Stimulated activated naive B cell treated with anti-CD40 and anti-IgM and Interleukin-4, amounts not matched to agents 10 μg/mL and 1 μg/mL and 100 μg/mL, for 72 hours (primary cell): ENCODE measurements around the gene CLIP4.

ENCODE experiments used
- ATAC-seq, 2 donors: fragments of 150-1000 bp; cut with Tn5 transposase; replicated peaks; 2 replicates each; pipeline ENCODE4 v1.10.0; 2021; ENCODE audit warnings: moderate library complexity in 1 of 2
- DNase-seq: peaks from one replicate; pipeline ENCODE4 v3.0.0; 2021
- H3K27ac Mint-ChIP-seq: one replicate; pipeline ENCODE4 v1.8.0; 2022; ENCODE audit warnings: mild to moderate bottlenecking, mixed read lengths
- H3K27me3 Mint-ChIP-seq, 2 donors: one replicate each; pipeline ENCODE4 v1.8.0; 2022; ENCODE audit warnings: mixed read lengths in 2 of 2
- H3K36me3 Mint-ChIP-seq, 2 donors: one replicate each; pipeline ENCODE4 v1.8.0; 2022; ENCODE audit warnings: mixed read lengths in 2 of 2, mild to moderate bottlenecking in 1 of 2
- H3K4me1 Mint-ChIP-seq, 2 donors: one replicate each; pipeline ENCODE4 v1.8.0; 2022; ENCODE audit warnings: mixed read lengths in 2 of 2, mild to moderate bottlenecking in 1 of 2
- H3K4me3 Mint-ChIP-seq, 2 donors: one replicate each; pipeline ENCODE4 v1.8.0; 2022; ENCODE audit warnings: mild to moderate bottlenecking in 2 of 2, mixed read lengths in 2 of 2, moderate library complexity in 1 of 2
- H3K9me3 Mint-ChIP-seq, 2 donors: one replicate each; pipeline ENCODE4 v1.8.0; 2022; ENCODE audit warnings: mixed read lengths in 2 of 2, mild to moderate bottlenecking in 1 of 2

The CLIP4 gene

DNA sequence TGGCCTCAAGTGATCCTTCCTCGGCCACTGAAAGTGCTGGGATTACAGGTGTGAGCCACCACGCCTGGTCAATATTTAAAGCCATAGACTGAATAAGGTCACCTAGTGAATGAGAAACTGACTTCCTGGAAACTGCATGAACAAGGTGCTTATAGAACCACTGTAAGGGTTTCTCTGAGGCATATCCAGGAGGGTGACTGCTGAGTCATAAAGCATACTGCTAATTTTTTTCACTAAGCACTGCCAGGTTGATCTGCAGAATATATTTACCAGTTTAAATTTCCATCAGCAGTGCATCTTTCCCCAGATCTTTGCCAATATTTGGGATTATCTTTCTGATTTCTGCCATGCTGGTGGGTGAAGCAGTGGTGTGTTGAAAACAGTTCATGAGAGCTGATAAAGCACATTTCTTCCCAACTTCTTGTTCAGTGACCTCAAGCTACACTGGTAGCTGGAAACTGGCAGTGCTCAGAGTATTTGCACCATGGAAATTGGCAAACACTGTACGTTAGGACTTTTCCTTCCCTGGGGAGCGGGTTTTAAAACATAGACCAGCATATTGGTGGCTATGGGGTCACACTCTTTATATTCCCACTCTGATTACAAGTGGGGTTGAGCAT, 4.2 kb upstream of the CLIP4 start:
- no peak for ATAC-seq
- Mint-ChIP-seq H3K27me3 (peaks cover 21 to 29% of the 10 kb centered on the region in 2 donors), H3K27ac (no peak overlapping the region), H3K36me3 (peaks cover 3 to 4% of the 10 kb centered on the region in 2 donors), H3K4me1 (peaks cover 6% of the 10 kb centered on the region in 2 donors), H3K4me3 (no peak overlapping the region), H3K9me3 (no peaks in the 10 kb centered on the region)
- no peak for DNase-seq

GRCh38 chr2:29112379-29112778, 2.8 kb upstream of the CLIP4 start:
- no peak overlapping the region for H3K27ac Mint-ChIP-seq
- no peak for DNase-seq
- ATAC-seq = no peak
- H3K9me3 Mint-ChIP-seq = no peaks in the 10 kb centered on the region
- H3K4me1 Mint-ChIP-seq = peaks cover 6 to 9% of the 10 kb centered on the region in 2 donors
- peaks cover 3 to 4% of the 10 kb centered on the region in 2 donors for H3K36me3 Mint-ChIP-seq
- no peak overlapping the region for H3K4me3 Mint-ChIP-seq
- H3K27me3 Mint-ChIP-seq = peaks cover 21 to 29% of the 10 kb centered on the region in 2 donors

- DNase-seq (no peak), ATAC-seq (no peak)
- Mint-ChIP-seq H3K9me3 (no peaks in the 10 kb centered on the region), H3K36me3 (peaks cover 3 to 4% of the 10 kb centered on the region in 2 donors), H3K4me3 (no peak overlapping the region), H3K4me1 (peaks cover 6 to 9% of the 10 kb centered on the region in 2 donors), H3K27ac (no peak overlapping the region), H3K27me3 (peaks cover 21 to 29% of the 10 kb centered on the region in 2 donors)
Measured at GRCh38 chr2:29113027-29113686, 2.1 kb upstream of the CLIP4 start.

GRCh38 chr2:29113891-29114321, 1.3 kb upstream of the CLIP4 start:
- Mint-ChIP-seq H3K4me3 (peak overlapping the region in 1 of 2 donors; percentile 89), H3K27ac (no peak overlapping the region), H3K27me3 (peaks cover 21 to 29% of the 10 kb centered on the region in 2 donors), H3K9me3 (no peaks in the 10 kb centered on the region), H3K4me1 (peaks cover 6 to 9% of the 10 kb centered on the region in 2 donors), H3K36me3 (peaks cover 3 to 4% of the 10 kb centered on the region in 2 donors)
- no peak for DNase-seq
- ATAC-seq = no peak

- Mint-ChIP-seq H3K27ac (peak overlapping the region; percentile 97), H3K9me3 (no peaks in the 10 kb centered on the region), H3K4me1 (peaks cover 6 to 8% of the 10 kb centered on the region in 2 donors), H3K4me3 (peak overlapping the region; percentile 89 to 91), H3K27me3 (peaks cover 21 to 29% of the 10 kb centered on the region in 2 donors), H3K36me3 (peaks cover 3 to 4% of the 10 kb centered on the region in 2 donors)
- no peak for DNase-seq
- ATAC-seq = no peak
Measured at GRCh38 chr2:29114586-29114945, 649 bp upstream of the CLIP4 start.

GRCh38 chr2:29115797-29116781, 874 bp downstream of the CLIP4 start:
- peak overlapping the region; percentile 87 to 88 for H3K4me3 Mint-ChIP-seq
- H3K27ac Mint-ChIP-seq = peak overlapping the region; percentile 88
- peaks cover 6 to 8% of the 10 kb centered on the region in 2 donors for H3K4me1 Mint-ChIP-seq
- DNase-seq (peak; percentile 9), ATAC-seq (peak; percentile 47 to 53)
- no peaks in the 10 kb centered on the region for H3K9me3 Mint-ChIP-seq
- peaks cover 3 to 4% of the 10 kb centered on the region in 2 donors for H3K36me3 Mint-ChIP-seq
- H3K27me3 Mint-ChIP-seq = peaks cover 15 to 22% of the 10 kb centered on the region in 2 donors

DNA sequence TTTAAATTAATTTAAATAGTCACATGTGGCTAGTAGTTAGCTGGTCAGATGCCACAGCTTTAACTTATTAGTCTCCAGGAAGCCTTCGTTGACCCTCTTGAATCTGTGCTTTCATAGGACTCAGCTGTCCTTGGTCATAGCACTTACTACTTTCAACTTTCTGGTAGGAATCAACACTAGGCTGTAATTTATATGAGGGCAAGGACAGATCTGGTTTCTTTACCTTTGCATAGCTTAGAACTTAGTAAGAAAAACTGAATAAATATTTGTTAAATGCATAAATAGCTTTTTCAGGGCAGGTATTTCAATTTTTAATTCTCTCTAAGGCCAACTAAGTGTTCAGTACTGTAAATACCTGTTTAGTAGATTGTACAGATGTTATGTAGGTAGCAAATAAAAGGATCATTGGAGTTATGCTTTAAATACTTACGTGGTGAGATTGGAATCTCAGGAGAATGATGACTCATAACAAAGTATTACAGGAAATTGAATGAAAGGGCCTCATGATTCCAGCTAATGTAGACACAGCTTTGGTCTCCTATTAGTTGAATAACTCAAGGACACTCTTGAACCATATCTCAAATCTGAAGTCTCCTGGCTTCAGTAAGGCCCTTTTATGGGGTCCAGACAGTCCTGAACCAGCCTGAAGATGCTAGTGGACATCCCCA, 2.6 kb downstream of the CLIP4 start:
- ATAC-seq (no peak), DNase-seq (no peak)
- H3K9me3 Mint-ChIP-seq = no peaks in the 10 kb centered on the region
- no peak overlapping the region for H3K27ac Mint-ChIP-seq
- peaks cover 6 to 8% of the 10 kb centered on the region in 2 donors for H3K4me1 Mint-ChIP-seq
- peaks cover 15 to 22% of the 10 kb centered on the region in 2 donors for H3K27me3 Mint-ChIP-seq
- no peak overlapping the region for H3K4me3 Mint-ChIP-seq
- H3K36me3 Mint-ChIP-seq = peaks cover 3 to 4% of the 10 kb centered on the region in 2 donors

DNA sequence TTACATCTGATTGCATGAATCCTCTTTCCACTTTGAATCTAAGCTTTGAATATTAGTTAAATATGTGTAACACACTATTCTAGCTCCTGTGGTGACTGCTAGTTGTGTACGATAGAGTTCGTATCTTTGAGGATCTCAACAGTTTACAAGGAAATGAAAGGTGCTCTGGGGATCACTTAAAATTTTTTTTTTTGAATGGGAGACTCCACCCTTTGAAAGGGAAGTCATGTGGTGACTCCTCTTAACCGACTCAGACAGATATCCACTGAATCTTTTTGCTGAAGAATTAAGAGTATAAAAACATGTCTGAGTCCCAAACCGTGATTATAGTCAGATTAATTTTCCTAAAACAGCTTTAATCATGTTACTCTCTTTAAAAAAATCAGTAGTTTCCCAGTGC, 4.0 kb downstream of the CLIP4 start:
- Mint-ChIP-seq H3K27me3 (peaks cover 8% of the 10 kb centered on the region in 2 donors), H3K4me3 (no peak overlapping the region), H3K27ac (no peak overlapping the region), H3K36me3 (peaks cover 11 to 16% of the 10 kb centered on the region in 2 donors), H3K4me1 (peaks cover 6 to 8% of the 10 kb centered on the region in 2 donors), H3K9me3 (peaks cover 9 to 10% of the 10 kb centered on the region in 2 donors)
- ATAC-seq = no peak
- DNase-seq = no peak

DNA sequence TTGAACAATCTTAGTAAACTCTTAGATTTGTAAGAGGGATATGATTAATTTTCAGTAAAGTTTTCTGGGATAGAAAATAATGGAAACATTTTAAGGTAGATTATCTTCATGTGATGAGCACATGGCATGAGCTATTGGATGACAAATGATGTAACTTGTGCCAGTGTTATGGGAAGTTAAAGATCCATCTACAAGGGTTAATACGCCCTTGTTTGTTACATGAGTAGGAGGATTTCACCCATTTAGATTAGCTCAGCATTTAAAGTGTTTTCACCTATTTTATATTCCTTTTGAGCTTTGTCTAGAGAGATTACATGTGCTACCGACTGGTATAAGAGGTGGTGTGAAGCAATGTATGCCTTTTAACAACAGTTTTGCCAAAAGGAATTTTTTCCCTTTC, 5.6 kb downstream of the CLIP4 start:
- DNase-seq = no peak
- H3K27me3 Mint-ChIP-seq = no peaks in the 10 kb centered on the region
- ATAC-seq = no peak
- H3K4me1 Mint-ChIP-seq = peaks cover 0 to 4% of the 10 kb centered on the region in 2 donors
- no peak overlapping the region for H3K4me3 Mint-ChIP-seq
- peaks cover 18 to 23% of the 10 kb centered on the region in 2 donors for H3K9me3 Mint-ChIP-seq
- H3K36me3 Mint-ChIP-seq = peaks cover 23 to 27% of the 10 kb centered on the region in 2 donors
- H3K27ac Mint-ChIP-seq = no peak overlapping the region

DNA sequence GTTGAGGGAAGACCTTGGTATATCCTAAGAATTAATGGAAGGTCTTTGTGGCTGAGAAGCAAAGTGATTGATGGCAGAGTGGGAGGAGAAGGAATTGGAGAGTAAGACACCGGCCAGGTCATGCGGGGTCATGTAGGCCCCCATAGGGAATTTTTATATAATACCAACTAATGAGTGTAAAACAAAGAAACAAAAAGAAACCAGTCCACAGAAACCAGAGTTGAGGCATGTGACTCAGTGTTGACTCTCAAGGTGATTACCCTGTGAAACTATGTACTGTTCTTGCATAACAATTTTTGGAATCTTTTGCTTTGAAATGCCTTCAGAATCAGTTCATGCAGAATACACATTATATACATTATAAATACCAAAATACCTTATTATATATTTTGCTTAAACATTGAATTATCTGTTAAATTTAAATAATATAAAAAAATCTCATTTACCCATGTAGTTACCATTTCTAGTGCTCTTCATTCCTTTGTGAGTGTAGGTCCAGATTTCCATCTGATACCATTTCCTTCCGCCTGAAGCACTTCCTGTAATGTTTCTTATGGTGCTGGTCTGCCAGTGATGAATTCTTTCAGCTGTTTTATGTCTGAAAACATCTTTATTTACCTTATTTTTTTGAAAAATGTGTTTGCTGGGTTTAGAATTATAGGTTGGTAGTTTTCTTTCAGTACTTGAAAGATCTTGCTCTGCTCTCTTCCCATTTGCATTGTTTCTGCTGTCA, 8.6 kb downstream of the CLIP4 start:
- Mint-ChIP-seq H3K4me1 (no peaks in the 10 kb centered on the region), H3K4me3 (no peak overlapping the region), H3K27ac (no peak overlapping the region), H3K36me3 (peaks cover 23 to 27% of the 10 kb centered on the region in 2 donors), H3K27me3 (no peaks in the 10 kb centered on the region), H3K9me3 (peaks cover 18 to 23% of the 10 kb centered on the region in 2 donors)
- no peak for DNase-seq
- ATAC-seq = no peak

GRCh38 chr2:29124504-29124903, 9.3 kb downstream of the CLIP4 start:
- H3K9me3 Mint-ChIP-seq = peaks cover 18 to 23% of the 10 kb centered on the region in 2 donors
- H3K36me3 Mint-ChIP-seq = peaks cover 23 to 27% of the 10 kb centered on the region in 2 donors
- H3K27ac Mint-ChIP-seq = no peak overlapping the region

GRCh38 chr2:29129586-29130281, 14.5 kb downstream of the CLIP4 start:
- Mint-ChIP-seq H3K9me3 (peaks cover 6 to 7% of the 10 kb centered on the region in 2 donors), H3K27ac (peak overlapping the region; percentile 77), H3K4me1 (peaks cover 7 to 11% of the 10 kb centered on the region in 2 donors), H3K27me3 (no peaks in the 10 kb centered on the region), H3K4me3 (peak overlapping the region; percentile 41 to 54), H3K36me3 (peaks cover 11 to 19% of the 10 kb centered on the region in 2 donors)
- no peak for DNase-seq
- ATAC-seq = peak; percentile 42 to 45

More at GRCh38 chr2:29124504-29124903, 9.3 kb downstream of the CLIP4 start:
- H3K4me3 Mint-ChIP-seq = no peak overlapping the region
- H3K4me1 Mint-ChIP-seq = no peaks in the 10 kb centered on the region
- ATAC-seq = no peak
- no peak for DNase-seq
- H3K27me3 Mint-ChIP-seq = no peaks in the 10 kb centered on the region
